Right kidney (tissue), 1 donor: ENCODE results near the gene MRPL24.

Experiments
- DNase-seq: peaks from one replicate; pipeline ENCODE4 v3.0.0-alpha.2; 2016

MRPL24 gene

DNA sequence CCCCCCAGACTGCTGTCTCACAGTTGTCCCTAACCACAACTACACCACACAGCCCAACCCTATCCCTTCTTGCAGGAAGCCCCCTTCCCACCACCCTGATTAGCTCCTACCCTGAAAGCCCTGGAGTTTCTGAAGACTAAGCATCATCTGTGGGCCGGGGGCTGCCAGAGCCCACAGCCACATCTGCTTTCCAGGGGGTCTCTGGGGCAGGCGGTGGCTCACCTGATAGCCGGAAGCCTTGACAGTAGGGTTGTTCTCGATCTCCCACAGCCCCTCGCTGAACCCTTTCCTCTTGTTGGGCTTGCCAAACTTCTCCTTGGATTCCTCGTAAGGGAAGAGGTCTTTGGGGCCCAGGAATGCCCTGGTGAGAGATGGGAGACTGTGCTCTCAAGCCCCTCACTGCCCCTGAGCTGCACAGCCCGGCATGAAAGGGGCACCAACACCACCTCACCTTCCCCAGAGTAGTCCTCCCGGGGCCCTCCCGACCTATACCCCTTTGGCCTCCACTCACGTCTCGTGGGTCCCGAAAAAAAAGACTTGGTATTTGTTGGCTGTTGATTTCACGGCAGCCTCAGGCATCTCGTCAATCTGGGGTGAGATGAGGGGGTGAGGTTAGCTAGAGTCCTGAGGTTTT is 4.0 kb upstream of the MRPL24 start:
- no peak for DNase-seq

DNA sequence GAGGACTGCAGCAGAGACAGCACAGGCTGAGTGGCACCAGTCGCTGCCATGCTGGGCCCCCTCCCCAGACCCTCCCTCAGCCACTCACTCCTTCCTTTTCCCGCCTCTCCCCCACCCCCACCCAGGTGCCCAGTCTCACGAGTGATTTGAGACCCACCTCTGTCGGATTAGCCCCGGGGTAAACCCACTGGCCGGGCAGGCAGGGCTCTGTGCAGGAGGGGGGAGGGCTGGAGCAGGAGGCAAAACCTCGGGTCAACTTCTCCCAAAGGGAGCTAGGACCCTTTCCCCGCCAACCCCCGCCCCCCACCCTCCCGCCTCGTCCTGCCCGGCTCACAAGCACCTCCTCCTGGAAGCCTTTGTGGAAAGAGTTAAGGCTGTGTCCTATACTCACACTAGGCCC is 3.5 kb upstream of the MRPL24 start:
- DNase-seq: no peak

DNA sequence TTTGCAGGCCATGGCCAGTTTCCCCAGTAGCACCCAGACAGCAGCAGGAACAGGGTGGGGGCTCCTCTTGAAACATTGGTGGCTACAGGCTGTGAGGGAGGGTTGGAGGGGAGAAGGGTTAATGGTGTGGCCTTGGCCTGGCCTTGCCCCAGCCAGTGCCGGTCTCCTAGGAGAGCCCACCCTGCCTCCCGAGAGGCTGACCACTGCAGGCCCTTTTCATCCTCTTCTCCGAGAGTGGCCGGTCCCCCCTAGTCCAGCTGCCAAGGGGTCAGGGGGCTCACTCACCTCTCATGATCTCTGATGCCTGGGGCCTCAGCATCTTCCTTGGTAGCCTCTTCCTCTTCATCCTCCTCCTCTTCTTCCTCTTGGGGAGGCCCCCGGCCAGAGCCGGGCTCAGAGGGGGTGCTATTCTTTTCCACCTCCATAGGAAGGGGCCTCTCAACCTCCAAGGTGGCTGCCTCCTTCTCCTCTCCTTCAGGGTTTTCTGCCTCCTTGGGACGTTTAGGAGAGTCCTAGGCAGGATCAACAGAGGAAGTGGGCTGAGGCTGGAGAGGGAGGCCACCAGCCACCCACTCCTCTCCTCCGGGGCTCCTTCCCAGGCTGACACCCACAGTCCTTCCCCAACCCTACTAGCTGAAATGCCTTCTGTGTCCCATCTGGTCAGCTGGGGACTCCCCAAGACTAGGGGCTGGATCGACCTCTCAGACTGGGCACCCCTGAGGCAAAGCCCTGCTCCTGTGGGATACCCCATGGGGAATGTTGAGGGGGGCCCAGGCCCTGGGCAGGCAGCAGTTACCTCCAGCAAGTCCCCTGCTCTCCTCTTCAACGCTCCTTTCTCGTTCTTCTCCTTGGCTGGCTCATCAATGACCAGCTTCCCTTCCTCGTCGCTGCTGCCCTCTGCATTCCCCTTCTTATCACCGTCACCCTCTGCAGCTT is 2.7 kb upstream of the MRPL24 start:
- no peak for DNase-seq

DNA sequence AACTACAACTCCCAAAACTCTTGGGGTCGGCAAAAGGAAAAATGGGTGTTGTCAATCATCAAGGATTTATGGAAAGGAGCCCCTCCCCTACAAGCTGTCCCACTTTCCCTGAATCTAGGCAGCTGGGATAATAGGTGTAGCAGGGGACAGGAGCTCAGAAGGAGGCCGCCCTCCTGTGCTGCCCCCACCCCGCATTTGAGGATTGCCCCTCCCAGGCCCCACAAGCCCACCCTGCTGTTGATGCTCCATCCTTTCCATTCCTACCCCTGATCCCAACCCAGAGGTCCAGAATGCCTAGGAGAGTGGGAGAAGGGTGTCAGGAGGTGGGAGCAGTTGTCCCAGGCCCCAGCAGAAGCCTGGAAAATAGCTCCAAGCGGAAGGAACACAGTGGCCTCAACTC is 1.9 kb upstream of the MRPL24 start:
- no peak for DNase-seq

DNA sequence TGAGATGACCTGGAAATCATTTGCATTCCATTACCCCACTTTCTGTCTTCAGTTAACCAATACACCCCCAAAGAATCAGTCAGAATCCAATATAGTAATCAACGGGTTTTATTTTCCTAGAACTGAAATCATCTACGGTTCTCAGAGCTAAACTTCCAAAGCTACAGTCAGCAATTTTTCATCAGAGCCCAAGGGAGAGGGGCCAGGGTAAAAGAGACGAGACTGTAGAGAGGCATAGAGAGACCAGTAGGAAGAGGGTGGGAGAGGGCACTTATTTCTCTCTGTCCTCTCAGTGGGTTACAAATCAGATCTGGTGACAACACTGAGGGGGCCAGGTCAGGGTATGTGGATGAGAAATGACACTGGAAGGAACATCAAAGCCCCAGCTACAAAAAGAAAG is 1.1 kb upstream of the MRPL24 start:
- no peak for DNase-seq

DNA sequence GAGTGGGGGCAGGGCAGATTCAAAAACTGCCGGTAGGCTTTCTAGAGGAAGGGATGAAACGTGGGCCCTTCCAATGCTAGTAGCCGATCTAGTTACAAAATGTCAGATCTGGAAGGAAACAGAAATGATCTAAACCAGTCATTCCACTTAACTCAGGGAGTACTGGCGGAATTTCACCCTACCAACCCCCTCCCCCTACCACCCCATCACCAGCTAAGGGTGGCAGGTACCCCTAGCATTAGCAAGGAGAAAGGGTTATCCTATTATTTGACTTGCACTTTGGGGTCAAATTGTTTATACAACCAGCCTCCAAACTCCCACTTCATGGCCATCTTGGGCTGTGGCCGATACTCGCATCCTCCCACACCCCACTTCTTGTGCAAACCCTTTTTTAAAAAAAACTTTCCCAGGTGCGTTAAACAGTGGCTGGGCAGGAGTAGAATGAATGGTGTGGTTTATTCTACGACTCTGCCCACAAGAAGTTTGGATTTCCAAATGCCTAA is 644 bp upstream of the MRPL24 start:
- no peak for DNase-seq

DNA sequence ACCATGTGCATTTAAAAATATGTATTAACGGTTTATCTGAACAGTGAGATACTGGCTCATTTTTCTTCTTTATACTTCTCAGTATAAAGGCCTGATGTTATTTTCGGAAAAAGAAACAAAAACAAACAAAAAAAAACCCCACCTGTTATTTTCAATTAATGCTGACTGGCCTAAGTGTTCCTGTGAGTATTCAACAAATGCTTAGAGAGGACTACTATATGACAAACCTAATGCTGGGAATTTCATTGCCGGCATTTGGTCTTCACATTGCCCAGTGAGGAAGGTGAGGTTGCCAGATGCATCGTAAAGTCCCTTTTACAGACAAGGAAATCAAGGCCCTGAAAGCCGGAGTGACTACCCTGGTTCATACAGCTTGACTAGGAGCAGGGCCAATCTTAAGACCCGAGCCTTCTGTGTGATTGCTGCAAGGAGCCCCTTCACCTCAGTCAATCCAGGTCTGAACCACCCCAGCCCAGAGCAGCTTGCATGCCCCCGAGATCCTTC is 599 bp downstream of the MRPL24 start:
- DNase-seq: no peak

DNA sequence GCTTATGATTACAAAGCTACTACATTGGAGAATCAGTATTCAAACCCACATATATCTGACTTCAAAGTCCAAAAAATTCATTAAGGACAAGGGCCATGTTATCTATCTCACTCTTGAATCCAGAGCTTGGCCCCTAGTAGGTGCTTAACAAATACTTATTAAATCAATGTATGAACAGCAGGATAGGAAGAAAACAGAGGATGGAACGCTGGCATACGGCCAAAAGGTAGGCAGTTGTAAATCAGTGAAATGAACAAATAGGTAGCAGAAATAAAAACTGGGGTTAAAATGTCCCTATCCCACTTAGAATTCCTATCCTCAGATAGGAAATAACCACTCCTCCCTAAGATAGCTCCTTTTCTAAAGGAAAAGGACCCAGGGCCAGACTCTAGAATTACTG is 2.0 kb downstream of the MRPL24 start:
- no peak for DNase-seq

DNA sequence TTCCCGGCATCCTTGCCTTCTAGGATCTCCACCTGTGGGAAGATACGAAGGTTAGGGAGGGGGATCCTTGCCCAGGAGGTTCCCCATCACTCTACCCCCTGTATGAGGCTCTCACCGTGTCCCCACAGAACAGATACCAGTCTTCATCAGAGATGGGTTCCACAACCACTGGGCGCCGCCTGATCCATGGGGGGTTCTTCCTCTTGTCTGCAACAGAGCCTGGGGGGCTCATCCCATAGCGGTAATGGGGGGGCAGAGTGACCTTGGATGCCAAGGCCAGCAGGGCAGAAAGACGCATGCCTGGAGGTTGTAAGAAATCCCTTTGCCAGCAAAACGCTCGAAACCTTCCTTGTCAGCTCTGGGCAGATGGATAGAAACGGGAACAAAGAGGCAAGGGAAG is 2.5 kb downstream of the MRPL24 start:
- no peak for DNase-seq

DNA sequence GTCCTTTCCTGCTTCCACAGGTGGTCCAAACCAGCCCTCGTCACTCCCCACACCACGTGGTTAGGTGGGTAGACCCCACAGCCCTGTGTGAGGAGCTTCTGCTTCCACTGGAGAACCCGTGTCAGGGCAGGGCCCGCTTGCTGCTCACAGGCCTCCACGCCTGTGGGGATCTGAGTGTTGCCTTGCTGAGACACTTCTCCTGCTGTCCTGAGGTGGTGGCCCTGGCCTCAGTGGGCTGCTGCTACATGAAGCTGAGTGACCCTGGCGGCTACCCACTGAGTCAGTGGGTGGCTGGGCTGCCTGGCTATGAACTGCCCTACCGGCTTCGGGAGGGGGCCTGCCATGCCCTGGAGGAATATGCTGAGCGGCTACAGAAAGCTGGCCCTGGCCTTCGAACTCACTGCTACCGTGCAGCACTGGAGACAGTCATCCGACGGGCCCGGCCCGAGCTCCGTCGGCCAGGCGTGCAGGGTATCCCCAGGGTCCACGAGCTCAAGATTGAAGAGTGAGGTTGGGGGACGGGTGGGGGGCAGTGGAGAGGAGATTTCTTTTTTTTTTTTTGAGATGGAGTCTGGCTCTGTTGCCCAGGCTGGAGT is 6.8 kb downstream of the MRPL24 start:
- no peak for DNase-seq

DNA sequence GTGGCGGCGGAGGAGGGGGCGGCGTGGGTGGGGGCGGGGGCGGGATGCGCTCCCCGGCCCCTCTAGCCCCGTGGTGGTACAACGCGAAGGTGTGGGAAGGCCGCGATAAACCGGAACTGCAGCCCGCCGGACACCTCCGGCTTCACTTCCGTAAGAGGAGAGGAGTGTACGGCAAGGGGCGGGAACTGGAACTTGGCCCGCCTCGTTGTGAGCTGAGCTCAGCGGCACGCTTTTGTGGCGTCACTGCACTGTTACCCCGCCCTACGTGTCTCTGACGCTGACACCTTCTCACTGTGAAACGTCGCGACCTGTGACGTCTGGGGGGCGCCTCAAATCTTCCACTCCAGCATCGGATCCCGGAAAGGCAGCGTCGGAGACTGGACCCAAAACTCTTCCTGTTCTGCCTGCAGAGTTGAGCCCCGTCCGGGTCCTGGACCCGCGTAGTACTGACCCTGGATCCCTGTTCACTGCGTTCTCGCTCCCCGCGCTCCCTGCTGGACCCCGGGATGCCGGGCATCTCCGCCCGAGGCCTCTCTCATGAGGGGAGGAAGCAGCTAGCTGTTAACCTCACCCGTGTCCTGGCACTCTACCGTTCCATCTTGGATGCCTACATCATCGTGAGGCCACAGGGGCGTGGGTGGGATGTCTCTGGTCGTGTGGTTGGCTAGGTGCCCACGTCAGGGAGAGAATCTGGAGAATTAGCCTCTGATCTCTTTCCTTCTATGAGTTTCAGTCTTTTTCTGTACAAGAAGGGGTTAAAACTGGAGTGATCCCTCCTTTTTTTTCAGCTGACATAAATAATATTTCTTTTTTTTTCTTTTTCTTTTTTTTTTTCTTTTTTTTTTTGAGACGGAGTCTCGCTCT is 12.1 kb downstream of the MRPL24 start, which contains the start of gene ISG20L2:
Gene ISG20L2 (minus strand): TSS at position 168 of the 864 bp plus-strand sequence. CDS start 1,114 bp downstream, outside the sequence.
- DNase-seq: peak; percentile 82

DNA sequence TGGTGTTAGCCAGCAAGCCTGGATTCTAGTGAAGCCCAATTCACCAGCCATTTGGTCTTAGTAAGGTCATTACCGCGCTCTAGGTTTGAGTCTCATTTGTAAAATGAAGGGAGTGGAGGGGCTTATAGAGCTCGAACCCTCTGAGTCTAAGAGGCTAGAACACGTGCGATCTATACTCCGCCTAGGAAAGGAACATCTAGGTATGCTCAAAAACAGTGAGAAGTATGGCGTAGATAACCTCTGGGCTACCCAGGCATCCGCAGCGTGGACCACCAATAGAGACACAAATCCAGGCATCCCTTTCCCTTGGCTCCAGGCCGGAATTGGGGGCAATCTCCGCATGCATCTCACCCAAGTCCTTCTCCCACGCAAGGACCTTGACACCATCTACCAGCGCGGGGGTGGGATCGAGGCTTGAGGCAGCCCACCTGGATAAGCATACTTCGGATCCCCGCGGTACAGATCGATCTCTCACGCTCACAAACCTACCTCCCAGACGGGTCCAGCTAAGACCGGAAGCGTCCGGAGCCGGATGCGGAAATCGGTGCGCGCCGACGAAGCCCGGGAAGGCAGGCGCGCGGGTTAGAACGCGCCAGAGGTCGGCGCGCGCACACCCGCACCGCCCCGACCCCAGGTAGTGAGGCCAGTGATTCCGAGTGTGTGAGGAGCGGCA is 12.8 kb downstream of the MRPL24 start, which contains the start of gene METTL25B:
Gene METTL25B (plus strand): TSS at position 544 of the 673 bp plus-strand sequence. CDS start 636 bp downstream, outside the sequence.
- peak; percentile 77 for DNase-seq

DNA sequence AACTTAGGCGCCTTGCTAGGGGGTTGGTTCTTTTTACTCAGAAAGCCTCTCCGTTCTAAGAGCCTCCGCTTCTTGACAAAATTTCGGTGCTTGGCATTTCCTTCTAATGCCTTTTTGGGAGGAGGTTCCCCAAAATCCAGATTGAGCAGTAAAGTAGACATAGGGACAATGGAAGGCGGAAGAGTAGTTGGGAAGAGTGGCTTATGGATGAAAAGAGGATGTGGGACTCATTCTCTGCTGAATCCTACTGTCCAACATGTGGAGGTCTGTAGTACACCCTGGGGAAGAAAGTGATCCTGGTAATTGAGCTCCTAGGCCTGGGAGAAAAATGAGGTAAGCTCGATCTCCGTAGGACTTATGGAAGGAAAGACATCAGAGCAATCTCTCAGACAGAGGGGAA is 13.4 kb downstream of the MRPL24 start:
- no peak for DNase-seq

DNA sequence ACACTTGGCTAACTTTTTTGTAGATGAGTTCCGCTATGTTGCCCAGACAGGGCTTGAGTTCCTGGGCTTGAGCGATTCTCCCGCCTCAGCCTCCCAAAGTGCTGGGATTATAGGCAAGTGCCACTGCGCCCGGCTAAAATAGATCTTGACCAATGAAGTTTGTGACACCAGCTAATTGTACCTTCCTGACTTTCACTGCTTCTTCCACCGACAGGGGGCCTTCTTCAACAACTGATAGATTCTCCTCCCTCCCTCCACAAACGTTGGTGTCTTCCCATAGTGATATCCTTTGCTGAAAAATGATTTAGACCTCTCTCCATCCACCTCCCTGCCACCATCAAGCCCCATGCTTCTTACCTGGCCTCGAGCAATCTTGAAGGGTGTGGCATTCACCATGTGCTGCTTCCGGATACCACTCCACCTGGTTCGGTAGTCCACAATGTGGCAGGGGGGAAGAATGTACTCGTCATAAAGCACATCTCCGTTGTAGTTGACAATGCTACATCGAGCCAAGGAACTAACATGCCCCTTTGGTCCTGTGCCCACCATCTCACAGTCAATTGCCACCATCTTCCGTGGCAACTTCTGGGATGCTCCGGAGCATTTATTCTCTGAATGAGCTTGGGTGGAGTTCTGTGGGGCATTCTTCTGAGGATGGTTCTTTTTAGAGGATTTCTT is 14.2 kb downstream of the MRPL24 start:
- DNase-seq: no peak

DNA sequence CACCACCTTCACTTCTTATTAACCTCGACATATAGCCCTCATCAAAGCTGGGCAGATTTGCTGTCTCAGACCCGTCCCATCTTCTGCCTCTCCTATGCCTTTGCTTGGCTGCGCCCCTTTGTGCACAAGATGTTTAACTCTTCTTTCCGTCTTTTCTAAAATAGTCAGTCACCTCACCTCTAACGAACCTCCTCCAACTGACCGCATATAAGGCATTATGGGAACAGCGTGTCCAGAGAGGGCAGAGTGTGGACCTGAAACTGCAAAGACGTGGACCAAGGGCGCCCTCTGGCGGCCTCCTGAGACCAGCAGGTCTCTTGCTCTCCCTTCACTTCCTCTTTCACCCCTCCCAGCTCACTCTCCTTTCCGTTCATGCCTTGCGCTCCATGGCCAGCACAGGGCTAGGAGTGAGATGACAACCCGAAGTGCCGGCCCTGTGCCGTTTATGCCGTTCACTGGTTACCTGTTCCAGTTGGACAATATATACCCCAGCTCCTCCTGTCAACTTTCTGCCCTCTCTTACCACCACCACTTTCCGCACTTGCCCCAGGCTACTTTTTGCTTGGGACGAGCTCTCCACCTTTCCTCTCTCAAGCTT is 15.1 kb downstream of the MRPL24 start:
- DNase-seq: peak; percentile 78

DNA sequence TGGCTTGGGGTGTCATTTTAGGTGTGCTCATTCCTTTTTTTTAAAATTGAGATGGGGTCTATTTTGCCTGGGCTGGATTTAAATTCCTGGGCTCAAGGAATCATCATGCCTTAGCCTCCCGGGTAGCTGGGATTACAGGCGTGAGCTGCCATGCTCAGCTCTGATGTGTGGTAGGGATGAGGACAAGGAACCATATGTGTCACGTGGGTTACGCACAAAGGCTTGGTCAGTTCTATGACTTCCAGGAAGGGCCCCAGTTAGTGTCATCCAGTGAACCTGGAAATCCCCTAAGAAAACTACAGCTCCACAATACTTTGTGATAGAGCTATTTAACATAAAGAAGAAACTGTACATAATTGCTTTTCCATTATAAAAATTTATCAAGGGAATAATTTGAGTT is 19.4 kb downstream of the MRPL24 start:
- no peak for DNase-seq

DNA sequence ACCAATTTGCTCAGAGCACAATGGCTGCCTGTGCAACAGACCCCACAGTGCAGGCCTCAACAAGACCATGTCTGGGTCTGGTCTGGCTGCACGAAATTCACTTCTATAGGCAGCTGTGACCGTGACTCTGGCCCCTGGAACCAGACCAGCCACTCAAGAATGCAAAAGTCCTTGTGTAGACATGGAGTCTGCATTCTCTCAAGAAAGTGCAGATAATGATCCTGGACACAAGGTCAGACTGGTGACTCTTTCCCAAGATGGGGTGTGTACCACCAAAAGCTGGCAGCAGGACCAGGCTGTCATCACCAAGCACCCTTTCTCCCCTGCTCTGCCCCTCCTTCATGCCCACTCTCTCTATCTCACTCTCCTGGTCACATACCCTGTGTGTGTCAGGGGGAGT is 19.8 kb downstream of the MRPL24 start:
- no peak for DNase-seq

DNA sequence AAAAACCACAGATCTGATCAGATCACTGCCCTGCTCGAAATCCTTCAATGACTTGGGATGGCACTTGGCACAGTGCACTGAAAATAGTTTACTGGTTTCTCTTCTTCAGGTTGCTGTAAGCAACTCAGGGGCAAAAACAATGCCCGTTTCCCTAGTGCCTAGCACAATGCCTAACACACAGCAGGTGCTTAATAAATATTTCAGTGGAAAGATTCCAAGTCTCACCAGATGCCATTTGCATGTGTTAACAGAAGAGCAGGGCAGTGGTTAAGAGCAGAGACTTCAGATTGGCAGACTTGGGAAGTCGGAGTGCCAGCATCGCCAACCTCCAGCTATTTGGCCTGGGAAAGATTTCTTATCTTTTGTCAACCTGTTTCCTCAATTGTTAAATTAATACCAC is 23.5 kb downstream of the MRPL24 start:
- DNase-seq: no peak

DNA sequence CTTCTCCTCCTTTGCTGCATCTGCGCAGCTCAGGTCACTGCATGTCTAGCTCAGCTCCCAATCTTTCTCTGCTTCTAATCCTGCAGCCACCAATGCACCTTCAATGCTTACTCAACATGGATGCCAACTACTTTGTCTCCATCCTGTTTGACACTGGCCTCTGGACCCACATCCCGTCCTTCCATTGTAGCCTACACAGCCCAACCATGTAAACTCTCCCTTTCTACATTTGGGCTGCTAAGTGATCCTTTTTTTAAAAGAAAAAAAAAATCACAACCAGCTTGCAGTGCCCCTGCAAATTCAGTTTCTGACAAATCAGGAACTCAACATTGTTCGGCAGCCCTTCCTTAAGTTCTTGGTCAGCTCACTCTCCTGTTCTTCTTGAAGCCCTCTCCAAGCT is 26.1 kb downstream of the MRPL24 start:
- DNase-seq: no peak

DNA sequence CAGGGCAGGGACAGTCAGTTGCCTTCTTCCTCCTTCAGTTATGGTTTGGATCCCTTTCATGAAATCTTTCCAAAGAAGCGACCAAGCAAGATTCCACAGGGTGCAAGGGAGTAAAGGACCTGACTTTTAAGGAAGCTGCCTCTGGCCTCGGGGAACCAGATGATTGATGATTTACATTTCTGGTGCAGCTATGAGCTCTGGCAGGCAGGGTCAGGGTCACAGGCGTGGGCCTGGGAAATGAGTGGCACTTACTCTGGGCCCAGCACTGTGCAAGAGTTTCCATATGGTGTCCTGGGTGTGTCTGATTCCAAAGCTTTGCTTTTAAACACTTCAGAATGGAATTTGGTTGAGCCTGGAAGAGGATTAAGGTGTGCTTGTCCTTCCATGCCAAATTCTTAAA is 28.3 kb downstream of the MRPL24 start:
- no peak for DNase-seq
